Kidney (tissue), 14 donors: Measurements from ENCODE around the gene TMEM54. TPM values are rescaled to one million over a fixed set of nuclear protein-coding genes. Genes with fewer than 3 reads are reported as not detected.

ENCODE experiments used
- DNase-seq, 5 donors: peaks; one replicate each; pipeline ENCODE4 v3.0.0-alpha.2; 2013 to 2020
- FAIRE-seq: peaks from 2 replicates; lab custom pipeline; 2012; peaks lifted over from hg19 to GRCh38; lab: Jason Lieb, UNC
- H3K27ac ChIP-seq, 2 donors: one replicate each; pipeline ENCODE4 v1.7.0; 2013; ENCODE audit warnings: low read depth in 2 of 2, low read length in 2 of 2, inconsistent platforms in 1 of 2
- H3K27me3 ChIP-seq: one replicate; pipeline ENCODE4 v1.7.1; 2013; ENCODE audit warnings: low read length, inconsistent platforms; ENCODE audit not compliant: control insufficient read depth, insufficient read depth
- H3K36me3 ChIP-seq, 3 donors: one replicate each; pipeline versions ENCODE4 v1.7.0 to v1.7.1; 2013; ENCODE audit warnings: low read length in 3 of 3, control low read depth in 1 of 3, inconsistent platforms in 1 of 3; ENCODE audit not compliant: insufficient read depth in 3 of 3, control insufficient read depth in 2 of 3
- H3K4me1 ChIP-seq, 3 donors: one replicate each; pipeline versions ENCODE4 v1.7.0 to v1.7.1; 2013; ENCODE audit warnings: low read length in 3 of 3, inconsistent platforms in 1 of 3, low read depth in 1 of 3; ENCODE audit not compliant: control insufficient read depth in 2 of 3, insufficient read depth in 2 of 3
- H3K4me3 ChIP-seq, 3 donors: one replicate each; pipeline versions ENCODE4 v1.7.0 to v1.8.1; 2013; ENCODE audit warnings: low read length in 3 of 3, control low read depth in 1 of 3, inconsistent platforms in 1 of 3
- H3K9ac ChIP-seq, 3 donors: one replicate each; pipeline versions ENCODE4 v1.7.0 to v1.7.1; 2013; ENCODE audit warnings: low read length in 3 of 3, control low read depth in 1 of 3, inconsistent platforms in 1 of 3
- H3K9me3 ChIP-seq, 3 donors: one replicate each; pipeline versions ENCODE4 v1.7.0 to v1.7.1; 2013; ENCODE audit warnings: low read length in 3 of 3, control low read depth in 1 of 3, inconsistent platforms in 1 of 3; ENCODE audit not compliant: control insufficient read depth in 2 of 3, insufficient read depth in 1 of 3
- intact Hi-C: fragments of 100-400 bp; cut with DNase I; formaldehyde crosslinking; loops from one replicate; pipeline ENCODE4 v1.11.1; 2022
- polyA plus RNA-seq: library from polyadenylated mRNA; stranded (reverse); fragments of 350-450 nt; fragmentation: Illumina TruSeq; extraction: RNeasy Lipid Tissue Mini Kit (QIAGEN cat#74804); gene quantifications from one replicate; pipeline ENCODE4 v1.2.3, GENCODE V29; 2014; ENCODE audit warnings: low read depth, low replicate concordance; ENCODE audit not compliant: insufficient read depth
- total RNA-seq: library from RNA; stranded (reverse); fragmentation: NEBNext Ultra II Directional; extraction: Animal tissue kit (Norgen Biotek cat#: 25700); gene quantifications from one replicate; pipeline ENCODE4 v1.2.1, GENCODE V29; 2021
- TF ChIP-seq, protein P1 (sequence below): IDR thresholded peaks from 3 replicates; pipeline ENCODE4 v1.5.1; 2012; ENCODE audit warnings: mild to moderate bottlenecking, moderate library complexity, borderline replicate concordance; ENCODE audit not compliant: insufficient read depth; ENCODE audit errors: extremely low read depth
- donor health status: control.
- donor health status: control.
- donor health status: control.
- donor health status: control.
- donor health status: control.
- donor health status: DM: yes; HTN: yes; CAD: no.
- donor health status: Normal renal cell carcinoma (clear cell type).

Gene TMEM54
- total and polyA plus RNA-seq, 2 donors from 2014 or later, result 45.9 to 55.2 TPM

GRCh38 chr1:32874860-32875752 is 26.1 kb downstream of the TMEM54 start:
- TF ChIP-seq, protein P1, sequence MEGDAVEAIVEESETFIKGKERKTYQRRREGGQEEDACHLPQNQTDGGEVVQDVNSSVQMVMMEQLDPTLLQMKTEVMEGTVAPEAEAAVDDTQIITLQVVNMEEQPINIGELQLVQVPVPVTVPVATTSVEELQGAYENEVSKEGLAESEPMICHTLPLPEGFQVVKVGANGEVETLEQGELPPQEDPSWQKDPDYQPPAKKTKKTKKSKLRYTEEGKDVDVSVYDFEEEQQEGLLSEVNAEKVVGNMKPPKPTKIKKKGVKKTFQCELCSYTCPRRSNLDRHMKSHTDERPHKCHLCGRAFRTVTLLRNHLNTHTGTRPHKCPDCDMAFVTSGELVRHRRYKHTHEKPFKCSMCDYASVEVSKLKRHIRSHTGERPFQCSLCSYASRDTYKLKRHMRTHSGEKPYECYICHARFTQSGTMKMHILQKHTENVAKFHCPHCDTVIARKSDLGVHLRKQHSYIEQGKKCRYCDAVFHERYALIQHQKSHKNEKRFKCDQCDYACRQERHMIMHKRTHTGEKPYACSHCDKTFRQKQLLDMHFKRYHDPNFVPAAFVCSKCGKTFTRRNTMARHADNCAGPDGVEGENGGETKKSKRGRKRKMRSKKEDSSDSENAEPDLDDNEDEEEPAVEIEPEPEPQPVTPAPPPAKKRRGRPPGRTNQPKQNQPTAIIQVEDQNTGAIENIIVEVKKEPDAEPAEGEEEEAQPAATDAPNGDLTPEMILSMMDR, result no peak
- Histone ChIP-seq H3K9me3 (no peaks in the 10 kb centered on the region), H3K9ac (no peak overlapping the region), H3K27ac (no peak overlapping the region), H3K36me3 (no peaks in the 10 kb centered on the region), H3K4me1 (peaks cover 0 to 8% (median 7%) of the 10 kb centered on the region in 3 donors), H3K27me3 (no peaks in the 10 kb centered on the region), H3K4me3 (no peak overlapping the region)
- intact Hi-C loops, result no loop called here
- FAIRE-seq, result no peak
- DNase-seq, result peak in 1 of 5 donors; percentile 31

DNA sequence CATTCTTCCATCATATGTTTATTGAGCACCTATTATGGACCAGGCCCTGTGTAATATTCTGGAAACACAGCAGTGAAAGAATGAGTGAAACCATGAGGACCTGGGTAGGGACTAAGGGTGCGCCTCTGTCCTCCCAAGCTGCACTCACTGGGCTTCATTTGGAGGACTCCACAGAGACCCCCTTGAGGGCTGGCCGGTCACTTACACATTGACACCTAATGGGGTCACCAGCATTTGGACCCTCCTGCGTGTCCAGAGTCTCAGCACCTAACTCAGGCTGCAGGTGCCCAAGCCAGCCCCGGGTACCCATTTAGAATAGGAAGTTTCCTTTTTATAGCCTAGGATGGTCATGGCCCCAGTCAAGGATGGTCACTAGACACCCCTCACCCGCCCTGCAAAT is 27.7 kb downstream of the TMEM54 start:
- no peaks in the 10 kb centered on the region for H3K9me3 ChIP-seq
- TF ChIP-seq, protein P1, result no peak
- H3K9ac ChIP-seq, result no peak overlapping the region
- no peak overlapping the region for H3K4me3 ChIP-seq
- peaks cover 0 to 9% (median 7%) of the 10 kb centered on the region in 3 donors for H3K4me1 ChIP-seq
- no peak for FAIRE-seq
- DNase-seq, result peak in 1 of 5 donors; percentile 33
- intact Hi-C loops, result no loop called here
- H3K27me3 ChIP-seq, result no peaks in the 10 kb centered on the region
- H3K36me3 ChIP-seq, result no peaks in the 10 kb centered on the region
- H3K27ac ChIP-seq, result no peak overlapping the region

DNA sequence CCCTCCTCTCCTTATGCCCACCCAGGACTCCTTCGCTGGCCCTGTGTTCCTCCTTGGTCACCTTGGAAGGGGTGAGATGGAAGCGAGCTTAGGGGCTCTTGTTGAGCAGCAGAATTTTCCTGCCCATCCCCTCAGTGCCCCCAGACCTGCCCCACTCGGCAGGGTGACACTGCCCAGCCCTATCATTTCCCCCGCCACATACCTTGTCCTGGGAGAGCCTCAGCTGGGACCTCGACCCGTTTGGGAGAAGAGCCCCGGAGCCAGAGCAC is 29.1 kb downstream of the TMEM54 start:
- H3K27ac ChIP-seq, result no peak overlapping the region
- no peaks in the 10 kb centered on the region for H3K36me3 ChIP-seq
- FAIRE-seq, result no peak
- TF ChIP-seq, protein P1, result no peak
- H3K4me3 ChIP-seq, result peak overlapping the region in 1 of 3 donors; percentile 37
- H3K9ac ChIP-seq, result no peak overlapping the region
- no peaks in the 10 kb centered on the region for H3K27me3 ChIP-seq
- intact Hi-C loops, result no loop called here
- H3K4me1 ChIP-seq, result peaks cover 0 to 9% (median 7%) of the 10 kb centered on the region in 3 donors
- no peaks in the 10 kb centered on the region for H3K9me3 ChIP-seq
- DNase-seq, result no peak
